ENCODE measurements around the gene TC2N. TPM values are rescaled to one million over a fixed set of nuclear protein-coding genes. Genes with fewer than 3 reads are reported as not detected.

Gene TC2N
- total RNA-seq, 1 donor from 2014 or later = 0.35 TPM

DNA sequence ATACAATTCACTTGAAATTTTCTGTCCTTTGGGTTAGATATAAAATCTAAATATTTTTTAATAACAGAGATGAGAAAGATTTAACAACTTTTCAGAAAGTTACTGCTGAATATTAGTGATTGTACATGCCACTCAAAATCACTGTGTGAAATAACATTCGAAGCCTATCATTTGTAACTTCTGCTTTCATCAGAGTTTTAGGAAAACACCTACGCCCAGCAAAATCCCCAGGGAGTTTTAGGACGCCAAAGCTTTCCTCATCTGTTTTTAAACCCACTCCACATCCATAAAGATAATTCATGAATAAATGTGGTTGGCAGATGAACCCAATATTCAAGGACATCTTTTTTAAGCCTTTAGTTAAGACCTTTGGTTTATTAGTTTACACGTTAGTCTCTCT is 23.9 kb downstream of the TC2N start:
- DNase-seq (ENCODE audit: extremely low spot score, unreplicated experiment) = no peak
- TF ChIP-seq, protein P1, sequence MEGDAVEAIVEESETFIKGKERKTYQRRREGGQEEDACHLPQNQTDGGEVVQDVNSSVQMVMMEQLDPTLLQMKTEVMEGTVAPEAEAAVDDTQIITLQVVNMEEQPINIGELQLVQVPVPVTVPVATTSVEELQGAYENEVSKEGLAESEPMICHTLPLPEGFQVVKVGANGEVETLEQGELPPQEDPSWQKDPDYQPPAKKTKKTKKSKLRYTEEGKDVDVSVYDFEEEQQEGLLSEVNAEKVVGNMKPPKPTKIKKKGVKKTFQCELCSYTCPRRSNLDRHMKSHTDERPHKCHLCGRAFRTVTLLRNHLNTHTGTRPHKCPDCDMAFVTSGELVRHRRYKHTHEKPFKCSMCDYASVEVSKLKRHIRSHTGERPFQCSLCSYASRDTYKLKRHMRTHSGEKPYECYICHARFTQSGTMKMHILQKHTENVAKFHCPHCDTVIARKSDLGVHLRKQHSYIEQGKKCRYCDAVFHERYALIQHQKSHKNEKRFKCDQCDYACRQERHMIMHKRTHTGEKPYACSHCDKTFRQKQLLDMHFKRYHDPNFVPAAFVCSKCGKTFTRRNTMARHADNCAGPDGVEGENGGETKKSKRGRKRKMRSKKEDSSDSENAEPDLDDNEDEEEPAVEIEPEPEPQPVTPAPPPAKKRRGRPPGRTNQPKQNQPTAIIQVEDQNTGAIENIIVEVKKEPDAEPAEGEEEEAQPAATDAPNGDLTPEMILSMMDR (IDR thresholded peaks at IDR 0.05) = no peak
- Mint-ChIP-seq H3K4me3 (ENCODE audit: unreplicated experiment) (no peak overlapping the region), H3K4me1 (ENCODE audit: unreplicated experiment) (no peaks in the 10 kb centered on the region), H3K27ac (ENCODE audit: unreplicated experiment) (no peak overlapping the region), H3K27me3 (ENCODE audit: unreplicated experiment) (peaks cover 51% of the 10 kb centered on the region), H3K9me3 (ENCODE audit: unreplicated experiment) (no peaks in the 10 kb centered on the region), H3K36me3 (ENCODE audit: unreplicated experiment) (no peaks in the 10 kb centered on the region)

DNA sequence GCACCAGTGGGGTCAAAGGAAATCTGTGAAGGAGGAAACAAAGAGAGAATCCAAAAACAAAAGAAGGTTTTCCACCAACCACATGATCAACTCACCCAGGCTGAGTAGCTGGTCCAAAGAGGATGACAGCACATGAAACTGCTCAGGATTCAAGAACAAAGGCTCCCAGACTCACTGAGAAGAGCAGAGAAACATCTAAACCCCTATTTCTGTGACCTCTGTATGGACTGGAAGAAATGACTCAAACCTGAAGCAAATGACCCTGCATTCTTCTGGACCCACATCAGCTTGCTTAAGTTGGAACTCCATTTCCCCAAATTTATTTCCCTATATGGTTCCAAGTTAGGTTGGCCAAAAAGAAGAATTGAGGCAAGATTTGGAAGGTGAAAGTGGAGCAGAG is 26.3 kb downstream of the TC2N start:
- Mint-ChIP-seq H3K9me3 (ENCODE audit: unreplicated experiment) (no peaks in the 10 kb centered on the region), H3K27me3 (ENCODE audit: unreplicated experiment) (peaks cover 61% of the 10 kb centered on the region), H3K4me1 (ENCODE audit: unreplicated experiment) (peaks cover 6% of the 10 kb centered on the region), H3K36me3 (ENCODE audit: unreplicated experiment) (no peaks in the 10 kb centered on the region), H3K27ac (ENCODE audit: unreplicated experiment) (no peak overlapping the region), H3K4me3 (ENCODE audit: unreplicated experiment) (no peak overlapping the region)
- TF ChIP-seq, protein P1 (IDR thresholded peaks at IDR 0.05) = no peak
- no peak for DNase-seq (ENCODE audit: extremely low spot score, unreplicated experiment)

DNA sequence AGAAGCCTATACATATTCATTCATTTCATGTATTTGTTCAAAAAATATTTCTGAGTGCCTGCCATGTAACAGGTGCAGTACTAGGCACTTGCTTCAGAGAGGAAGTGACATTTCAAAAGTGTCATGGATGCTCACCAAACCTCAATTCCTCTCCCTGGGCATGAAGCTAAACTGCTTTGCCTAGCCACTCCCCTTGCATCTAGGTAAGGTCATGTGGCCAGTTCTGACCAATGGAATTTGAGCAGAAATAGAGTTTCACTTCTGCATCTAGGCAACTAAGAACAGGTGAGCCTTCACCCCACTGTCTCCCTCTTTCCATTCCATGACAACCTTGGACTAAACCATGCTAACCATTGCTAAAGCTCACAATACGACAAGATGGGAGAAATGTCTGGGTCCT is 27.6 kb downstream of the TC2N start:
- TF ChIP-seq, protein P1 (IDR thresholded peaks at IDR 0.05) = no peak
- DNase-seq (ENCODE audit: extremely low spot score, unreplicated experiment) = no peak
- Mint-ChIP-seq H3K27me3 (ENCODE audit: unreplicated experiment) (peaks cover 69% of the 10 kb centered on the region), H3K36me3 (ENCODE audit: unreplicated experiment) (no peaks in the 10 kb centered on the region), H3K4me3 (ENCODE audit: unreplicated experiment) (no peak overlapping the region), H3K4me1 (ENCODE audit: unreplicated experiment) (peaks cover 6% of the 10 kb centered on the region), H3K27ac (ENCODE audit: unreplicated experiment) (no peak overlapping the region), H3K9me3 (ENCODE audit: unreplicated experiment) (no peaks in the 10 kb centered on the region)

DNA sequence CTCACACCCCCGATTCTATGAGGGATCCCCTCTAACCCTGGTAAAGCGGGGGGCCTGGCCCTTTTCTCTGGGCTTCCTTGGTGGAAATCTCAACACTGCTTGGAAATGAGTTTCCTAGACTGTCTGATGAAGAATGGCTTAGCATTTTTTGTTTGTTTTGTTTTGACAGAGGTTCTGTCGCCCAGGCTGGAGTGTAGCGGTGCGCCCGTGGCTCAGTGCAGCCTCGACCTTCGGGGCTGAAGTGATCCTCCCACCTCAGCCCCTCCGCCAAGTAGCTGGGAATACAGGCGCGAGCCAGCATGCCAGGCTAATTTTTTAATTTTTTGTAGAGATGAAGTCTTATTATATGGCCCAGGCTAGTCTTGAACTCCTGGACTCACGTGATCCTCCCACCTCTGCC is 30.3 kb downstream of the TC2N start:
- Mint-ChIP-seq H3K9me3 (ENCODE audit: unreplicated experiment) (no peaks in the 10 kb centered on the region), H3K27me3 (ENCODE audit: unreplicated experiment) (peaks cover 84% of the 10 kb centered on the region), H3K4me1 (ENCODE audit: unreplicated experiment) (peaks cover 6% of the 10 kb centered on the region), H3K36me3 (ENCODE audit: unreplicated experiment) (no peaks in the 10 kb centered on the region), H3K27ac (ENCODE audit: unreplicated experiment) (no peak overlapping the region), H3K4me3 (ENCODE audit: unreplicated experiment) (peak overlapping the region; percentile 63)
- TF ChIP-seq, protein P1 (IDR thresholded peaks at IDR 0.05) = no peak
- no peak for DNase-seq (ENCODE audit: extremely low spot score, unreplicated experiment)

DNA sequence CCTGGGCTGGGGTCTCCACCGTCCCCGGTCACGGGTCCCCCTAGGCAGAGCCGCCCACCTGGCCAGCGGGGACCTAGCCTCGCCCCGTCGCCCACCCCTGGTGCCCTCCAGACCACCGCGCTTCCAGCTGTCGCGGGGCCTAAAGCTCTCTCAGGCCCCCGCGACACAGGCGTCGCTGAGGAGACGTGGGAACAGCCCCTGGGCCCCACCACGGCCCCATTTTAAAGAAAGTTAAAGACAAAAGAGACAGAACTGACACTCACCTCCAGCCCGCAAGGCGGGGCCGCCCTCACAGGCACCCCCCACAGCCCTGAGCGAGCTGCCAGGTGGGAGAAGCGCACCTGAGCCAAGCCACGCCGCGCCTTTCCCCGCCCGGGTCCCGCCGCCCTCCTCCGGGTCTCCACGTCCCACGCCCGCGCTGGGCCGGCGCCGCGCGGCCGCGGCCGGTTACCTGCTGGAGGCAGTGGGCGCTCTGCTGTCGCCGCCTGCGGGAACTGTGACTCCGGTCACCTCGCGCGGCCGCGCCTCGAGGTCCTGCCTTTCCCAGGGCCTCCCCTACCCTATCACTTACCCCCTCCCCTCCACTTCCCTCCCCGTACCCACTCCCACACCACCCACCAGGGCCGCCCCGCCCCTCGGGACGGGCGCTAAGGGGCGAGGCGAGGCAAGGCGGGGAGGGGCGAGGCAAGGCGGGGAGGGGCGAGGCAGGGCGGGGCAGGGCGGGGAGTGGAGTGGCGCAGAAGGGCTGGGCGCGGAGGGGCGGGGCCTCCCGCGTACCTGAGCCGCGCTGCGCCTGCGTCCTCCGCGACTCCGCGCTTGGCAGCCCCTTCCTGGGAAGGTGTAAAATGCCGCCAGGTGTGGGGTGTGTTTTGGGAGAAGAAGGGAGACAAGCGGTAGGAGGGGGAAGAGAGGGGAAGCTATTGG is 31.2 kb downstream of the TC2N start:
- H3K9me3 Mint-ChIP-seq (ENCODE audit: unreplicated experiment) = no peaks in the 10 kb centered on the region
- no peaks in the 10 kb centered on the region for H3K36me3 Mint-ChIP-seq (ENCODE audit: unreplicated experiment)
- peak overlapping the region; percentile 63 for H3K4me3 Mint-ChIP-seq (ENCODE audit: unreplicated experiment)
- H3K4me1 Mint-ChIP-seq (ENCODE audit: unreplicated experiment) = peaks cover 6% of the 10 kb centered on the region
- H3K27ac Mint-ChIP-seq (ENCODE audit: unreplicated experiment) = no peak overlapping the region
- peaks cover 83% of the 10 kb centered on the region for H3K27me3 Mint-ChIP-seq (ENCODE audit: unreplicated experiment)
- TF ChIP-seq, protein P1 (IDR thresholded peaks at IDR 0.05) = no peak
- no peak for DNase-seq (ENCODE audit: extremely low spot score, unreplicated experiment)
